Measurements from ENCODE around the gene CKS1B. TPM values are rescaled to one million over a fixed set of nuclear protein-coding genes. Genes with fewer than 3 reads are reported as not detected.
A peak's percentile ranks its signal among the peaks of the same experiment; 100 is the strongest.

The CKS1B gene
- total RNA-seq, 1 experiment from 2014 or later, result 225 TPM

GRCh38 chr1:154966111-154966510, 8.4 kb upstream of the CKS1B start:
- Histone ChIP-seq H3K27me3 (ENCODE audit: low read length) (no peaks in the 10 kb centered on the region), H3K36me3 (ENCODE audit: insufficient read depth, low read length) (peaks cover 13% of the 10 kb centered on the region; the same call in 1 of the 2 replicates), H3K79me2 (ENCODE audit: low read length) (peaks cover 42% of the 10 kb centered on the region), H3K27ac (ENCODE audit: low read length) (no peak overlapping the region), H3K4me3 (ENCODE audit: low read length) (no peak overlapping the region), H3K4me2 (ENCODE audit: low read depth, low read length, poor library complexity, severe bottlenecking) (no peak overlapping the region), H4K20me1 (ENCODE audit: insufficient read depth, low read depth, low read length) (no peaks in the 10 kb centered on the region), H2AFZ (ENCODE audit: low read length) (no peak overlapping the region), H3K9me3 (ENCODE audit: low read length) (no peaks in the 10 kb centered on the region), H3K9me2 (replicated peaks; ENCODE audit: insufficient read depth, low read length) (no peaks in the 10 kb centered on the region), H3K9ac (ENCODE audit: low read length) (no peak overlapping the region), H3K4me1 (ENCODE audit: low read length) (peaks cover 36% of the 10 kb centered on the region)
- no peak for DNase-seq

GRCh38 chr1:154967331-154967950, 7.0 kb upstream of the CKS1B start:
- Histone ChIP-seq H3K79me2 (ENCODE audit: low read length) (peaks cover 43% of the 10 kb centered on the region), H3K4me2 (ENCODE audit: low read depth, low read length, poor library complexity, severe bottlenecking) (no peak overlapping the region), H3K4me1 (ENCODE audit: low read length) (peaks cover 41% of the 10 kb centered on the region), H2AFZ (ENCODE audit: low read length) (no peak overlapping the region), H3K9ac (ENCODE audit: low read length) (no peak overlapping the region), H3K27me3 (ENCODE audit: low read length) (no peaks in the 10 kb centered on the region), H3K27ac (ENCODE audit: low read length) (no peak overlapping the region), H3K4me3 (ENCODE audit: low read length) (no peak overlapping the region), H3K36me3 (ENCODE audit: insufficient read depth, low read length) (peaks cover 13% of the 10 kb centered on the region; the same call in 1 of the 2 replicates), H3K9me2 (replicated peaks; ENCODE audit: insufficient read depth, low read length) (no peaks in the 10 kb centered on the region), H4K20me1 (ENCODE audit: insufficient read depth, low read depth, low read length) (no peaks in the 10 kb centered on the region), H3K9me3 (ENCODE audit: low read length) (no peaks in the 10 kb centered on the region)
- no peak for DNase-seq

GRCh38 chr1:154968731-154969130, 5.8 kb upstream of the CKS1B start:
- Histone ChIP-seq H3K27ac (ENCODE audit: low read length) (no peak overlapping the region), H3K79me2 (ENCODE audit: low read length) (peaks cover 41% of the 10 kb centered on the region)

GRCh38 chr1:154969246-154969645, 5.2 kb upstream of the CKS1B start:
- peaks cover 41% of the 10 kb centered on the region for H3K79me2 ChIP-seq (ENCODE audit: low read length)
- peaks cover 39% of the 10 kb centered on the region for H3K4me1 ChIP-seq (ENCODE audit: low read length)
- no peak for DNase-seq
- H3K9me3 ChIP-seq (ENCODE audit: low read length), result no peaks in the 10 kb centered on the region
- H3K36me3 ChIP-seq (ENCODE audit: insufficient read depth, low read length), result peaks cover 5% of the 10 kb centered on the region; the same call in 1 of the 2 replicates
- no peak overlapping the region for H3K4me3 ChIP-seq (ENCODE audit: low read length)
- no peak overlapping the region for H3K4me2 ChIP-seq (ENCODE audit: low read depth, low read length, poor library complexity, severe bottlenecking)
- no peaks in the 10 kb centered on the region for H3K9me2 ChIP-seq (replicated peaks; ENCODE audit: insufficient read depth, low read length)
- no peak overlapping the region for H2AFZ ChIP-seq (ENCODE audit: low read length)
- no peaks in the 10 kb centered on the region for H3K27me3 ChIP-seq (ENCODE audit: low read length)
- no peak overlapping the region for H3K27ac ChIP-seq (ENCODE audit: low read length)
- H3K9ac ChIP-seq (ENCODE audit: low read length), result no peak overlapping the region
- no peaks in the 10 kb centered on the region for H4K20me1 ChIP-seq (ENCODE audit: insufficient read depth, low read depth, low read length)

More at GRCh38 chr1:154968731-154969130, 5.8 kb upstream of the CKS1B start:
- no peaks in the 10 kb centered on the region for H4K20me1 ChIP-seq (ENCODE audit: insufficient read depth, low read depth, low read length)
- H3K36me3 ChIP-seq (ENCODE audit: insufficient read depth, low read length), result peaks cover 8% of the 10 kb centered on the region; the same call in 1 of the 2 replicates
- no peaks in the 10 kb centered on the region for H3K27me3 ChIP-seq (ENCODE audit: low read length)
- peaks cover 40% of the 10 kb centered on the region for H3K4me1 ChIP-seq (ENCODE audit: low read length)
- no peak overlapping the region for H3K4me3 ChIP-seq (ENCODE audit: low read length)
- no peaks in the 10 kb centered on the region for H3K9me2 ChIP-seq (replicated peaks; ENCODE audit: insufficient read depth, low read length)
- no peak for DNase-seq
- no peak overlapping the region for H3K4me2 ChIP-seq (ENCODE audit: low read depth, low read length, poor library complexity, severe bottlenecking)
- no peak overlapping the region for H3K9ac ChIP-seq (ENCODE audit: low read length)
- H2AFZ ChIP-seq (ENCODE audit: low read length), result no peak overlapping the region
- H3K9me3 ChIP-seq (ENCODE audit: low read length), result no peaks in the 10 kb centered on the region

- Histone ChIP-seq H3K4me1 (ENCODE audit: low read length) (peaks cover 39% of the 10 kb centered on the region), H3K79me2 (ENCODE audit: low read length) (peaks cover 42% of the 10 kb centered on the region), H3K9me2 (replicated peaks; ENCODE audit: insufficient read depth, low read length) (no peaks in the 10 kb centered on the region), H3K36me3 (ENCODE audit: insufficient read depth, low read length) (peaks cover 5% of the 10 kb centered on the region; the same call in 1 of the 2 replicates), H3K27me3 (ENCODE audit: low read length) (no peaks in the 10 kb centered on the region), H3K9ac (ENCODE audit: low read length) (peak overlapping the region; percentile 53), H3K4me3 (ENCODE audit: low read length) (peak overlapping the region; percentile 30; the same call in 1 of the 2 replicates), H3K27ac (ENCODE audit: low read length) (no peak overlapping the region), H2AFZ (ENCODE audit: low read length) (no peak overlapping the region), H3K9me3 (ENCODE audit: low read length) (no peaks in the 10 kb centered on the region), H3K4me2 (ENCODE audit: low read depth, low read length, poor library complexity, severe bottlenecking) (peak overlapping the region; percentile 55), H4K20me1 (ENCODE audit: insufficient read depth, low read depth, low read length) (no peaks in the 10 kb centered on the region)
- no peak for DNase-seq
These were observed 4.5 kb upstream of the CKS1B start for GRCh38 chr1:154969860-154970452.

GRCh38 chr1:154970631-154971340, 3.7 kb upstream of the CKS1B start, which contains the start of gene SHC1:
Gene SHC1, minus strand, starts transcription at chr1:154970747. Its CDS starts 221 bp downstream, at chr1:154970526.
- H3K4me2 ChIP-seq (ENCODE audit: low read depth, low read length, poor library complexity, severe bottlenecking), result peak within 1 kb of the TSS; percentile 55
- no peak within 1 kb of the TSS for H3K27ac ChIP-seq (ENCODE audit: low read length)
- no peaks in the 10 kb centered on the region for H3K9me2 ChIP-seq (replicated peaks; ENCODE audit: insufficient read depth, low read length)
- peaks cover 5% of the 10 kb centered on the region; the same call in 1 of the 2 replicates for H3K36me3 ChIP-seq (ENCODE audit: insufficient read depth, low read length)
- no peaks in the 10 kb centered on the region for H4K20me1 ChIP-seq (ENCODE audit: insufficient read depth, low read depth, low read length)
- peak within 1 kb of the TSS; percentile 53 for H3K9ac ChIP-seq (ENCODE audit: low read length)
- peak within 1 kb of the TSS; percentile 30; the same call in 1 of the 2 replicates for H3K4me3 ChIP-seq (ENCODE audit: low read length)
- peaks cover 39% of the 10 kb centered on the region for H3K4me1 ChIP-seq (ENCODE audit: low read length)
- peaks cover 50% of the 10 kb centered on the region for H3K79me2 ChIP-seq (ENCODE audit: low read length)
- peak; percentile 89 for DNase-seq
- H2AFZ ChIP-seq (ENCODE audit: low read length), result no peak within 1 kb of the TSS
- H3K27me3 ChIP-seq (ENCODE audit: low read length), result no peaks in the 10 kb centered on the region
- H3K9me3 ChIP-seq (ENCODE audit: low read length), result no peaks in the 10 kb centered on the region

GRCh38 chr1:154971341-154971998, 3.0 kb upstream of the CKS1B start:
- Histone ChIP-seq H3K4me2 (ENCODE audit: low read depth, low read length, poor library complexity, severe bottlenecking) (peak overlapping the region; percentile 55), H3K4me3 (ENCODE audit: low read length) (no peak overlapping the region), H3K36me3 (ENCODE audit: insufficient read depth, low read length) (peaks cover 5% of the 10 kb centered on the region; the same call in 1 of the 2 replicates), H3K27me3 (ENCODE audit: low read length) (no peaks in the 10 kb centered on the region), H3K27ac (ENCODE audit: low read length) (no peak overlapping the region), H4K20me1 (ENCODE audit: insufficient read depth, low read depth, low read length) (no peaks in the 10 kb centered on the region), H3K9me3 (ENCODE audit: low read length) (no peaks in the 10 kb centered on the region), H3K9me2 (replicated peaks; ENCODE audit: insufficient read depth, low read length) (no peaks in the 10 kb centered on the region), H3K79me2 (ENCODE audit: low read length) (peaks cover 57% of the 10 kb centered on the region), H3K9ac (ENCODE audit: low read length) (peak overlapping the region; percentile 28), H2AFZ (ENCODE audit: low read length) (no peak overlapping the region), H3K4me1 (ENCODE audit: low read length) (peaks cover 45% of the 10 kb centered on the region)
- no peak for DNase-seq

GRCh38 chr1:154972213-154972516, 2.3 kb upstream of the CKS1B start:
- Histone ChIP-seq H2AFZ (ENCODE audit: low read length) (no peak overlapping the region), H4K20me1 (ENCODE audit: insufficient read depth, low read depth, low read length) (no peaks in the 10 kb centered on the region), H3K27me3 (ENCODE audit: low read length) (no peaks in the 10 kb centered on the region), H3K79me2 (ENCODE audit: low read length) (peaks cover 64% of the 10 kb centered on the region), H3K36me3 (ENCODE audit: insufficient read depth, low read length) (peaks cover 11% of the 10 kb centered on the region; the same call in 1 of the 2 replicates), H3K4me1 (ENCODE audit: low read length) (peaks cover 52% of the 10 kb centered on the region), H3K27ac (ENCODE audit: low read length) (no peak overlapping the region), H3K4me3 (ENCODE audit: low read length) (no peak overlapping the region), H3K4me2 (ENCODE audit: low read depth, low read length, poor library complexity, severe bottlenecking) (no peak overlapping the region), H3K9me3 (ENCODE audit: low read length) (no peaks in the 10 kb centered on the region), H3K9ac (ENCODE audit: low read length) (no peak overlapping the region), H3K9me2 (replicated peaks; ENCODE audit: insufficient read depth, low read length) (no peaks in the 10 kb centered on the region)
- DNase-seq, result no peak
